Activated CD8-positive, alpha-beta memory T cell treated with anti-CD3 and anti-CD28 coated beads for 36 hours (primary cell): Measurements from ENCODE around the gene AFG3L2. TPM values are rescaled to one million over a fixed set of nuclear protein-coding genes. Genes with fewer than 3 reads are reported as not detected.
"Not testable (repeated sequence)": the region's sequence is repeated elsewhere in the genome, so short reads cannot be mapped to it uniquely, and the experiment has no call there.

Experiments
- CTCF ChIA-PET: fragments of 350-600 bp; sonication (Branson Sonifier 250); formaldehyde crosslinking; loops from one replicate; lab custom pipeline; 2021; ENCODE audit warnings: antibody characterized with exemption; lab: Charles Lee
- POLR2A ChIA-PET: fragments of 350-600 bp; sonication (Branson Sonifier 250); formaldehyde crosslinking; loops from one replicate; lab custom pipeline; 2021; ENCODE audit warnings: antibody characterized with exemption; lab: Charles Lee
- total RNA-seq, 2 experiments: library from RNA; stranded (reverse); gene quantifications; one replicate each; pipeline ENCODE4 v1.2.3, GENCODE V29; 2021

The AFG3L2 gene
- 10 to 100 TPM; 77.1 to 79.0 TPM for total RNA-seq

DNA sequence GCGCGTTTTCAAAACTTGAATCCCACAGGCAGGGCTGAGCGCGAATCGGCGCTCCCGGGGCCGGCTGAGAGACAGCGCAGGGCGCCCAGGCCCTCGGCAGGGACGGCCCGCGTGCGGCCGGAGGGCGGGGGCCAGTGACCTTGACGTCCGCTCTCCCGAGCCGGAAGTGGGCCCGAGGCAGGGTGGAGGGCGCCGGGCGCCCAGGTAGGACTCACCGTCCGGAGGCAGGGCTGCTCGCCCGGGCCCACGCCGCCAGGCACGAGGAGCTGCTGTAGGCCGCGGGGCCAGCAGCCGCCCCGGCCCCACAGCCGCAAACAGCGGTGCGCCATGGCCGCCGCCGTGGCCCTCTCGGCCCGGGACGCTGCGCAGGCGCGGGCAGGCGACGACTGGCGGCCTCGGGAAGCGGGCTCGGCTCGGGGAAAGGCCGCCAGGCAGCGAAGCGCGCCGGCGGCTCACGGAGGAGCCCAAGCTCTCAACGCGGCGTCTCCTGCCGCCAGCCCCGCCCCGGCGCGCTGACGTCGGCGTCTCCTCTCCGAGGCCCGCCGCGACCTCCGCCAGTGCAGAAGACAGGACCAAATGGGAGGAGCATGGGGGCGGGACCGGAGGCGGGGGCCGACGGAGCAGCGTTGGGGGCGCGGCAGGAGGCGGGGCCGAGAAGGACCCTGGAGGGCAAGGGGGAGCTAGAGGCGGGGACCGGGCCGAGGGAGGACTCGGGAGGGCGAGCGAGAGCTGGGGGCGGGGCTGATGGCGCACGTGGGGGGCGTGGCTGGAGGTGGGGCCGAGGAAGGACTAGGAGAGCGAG lies at the start of gene AFG3L2:
TSS of gene AFG3L2 (minus strand) at position 474 of the 802 bp plus-strand sequence. CDS start at position 329, 145 bp downstream.
- CTCF ChIA-PET = interaction anchor here (0.5 to 1.0 kb wide), 4 partner anchors 14 to 326 kb away, joined by 3 to 5 read pairs (median 4); partner anchors contain the start of genes CEP76, PRELID3A and PSMG2
- POLR2A ChIA-PET = interaction anchor here (0.6 to 2.0 kb wide), 12 partner anchors 9 to 1196 kb away, joined by 3 to 12 read pairs (median 4); partner anchors contain the start of genes CEP192, CEP76, IMPA2 and PRELID3A

- CTCF ChIA-PET = no interaction called here
- POLR2A ChIA-PET = no interaction called here
These were observed 47.2 kb upstream of the AFG3L2 start for GRCh38 chr18:12424252-12424651.

DNA sequence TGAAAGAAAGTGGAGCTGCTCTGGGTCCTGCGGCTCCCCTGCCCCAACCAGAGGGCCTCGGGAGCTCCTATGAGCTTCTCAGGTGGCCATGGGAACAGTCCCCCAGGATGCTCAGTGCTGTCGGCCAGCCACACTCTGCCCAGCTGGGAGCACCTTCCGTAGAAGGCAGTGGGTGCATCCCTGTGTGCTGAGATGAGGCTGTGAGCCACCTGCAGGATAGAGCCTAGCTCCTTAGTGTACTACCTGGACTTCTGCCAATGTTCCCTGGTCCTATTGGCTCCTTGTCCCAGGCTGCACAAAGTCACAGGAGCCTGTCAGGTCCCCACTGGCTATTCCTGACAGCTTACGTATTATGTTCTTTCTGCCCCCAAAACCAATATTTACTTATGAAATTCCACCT lies 46.8 kb upstream of the AFG3L2 start:
- CTCF ChIA-PET = no interaction called here
- POLR2A ChIA-PET = no interaction called here

GRCh38 chr18:12423393-12423792 lies 46.4 kb upstream of the AFG3L2 start:
- ChIA-PET POLR2A (no interaction called here), CTCF (no interaction called here)

- ChIA-PET POLR2A (no interaction called here), CTCF (no interaction called here)
These were observed 45.9 kb upstream of the AFG3L2 start for GRCh38 chr18:12422936-12423335.

DNA sequence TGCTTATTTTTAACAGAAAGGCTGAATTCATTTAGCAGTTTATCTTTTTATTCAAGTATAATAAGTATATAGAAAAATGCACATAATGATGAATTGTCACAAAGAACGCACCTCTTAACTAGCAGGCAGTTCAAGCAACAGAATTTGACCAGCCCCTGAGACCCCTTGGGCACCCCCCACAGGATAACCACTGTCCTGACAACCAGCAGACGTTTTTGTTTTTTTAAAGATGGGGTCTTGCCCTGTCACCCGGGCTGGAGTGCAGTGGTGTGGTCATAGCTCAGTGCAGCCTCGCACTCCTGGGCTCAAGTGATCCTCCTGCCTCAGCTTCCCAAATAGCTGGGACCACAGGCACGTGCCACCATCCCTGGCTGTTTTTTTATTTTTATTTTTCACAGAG lies 44.7 kb upstream of the AFG3L2 start:
- CTCF ChIA-PET = no interaction called here
- POLR2A ChIA-PET = no interaction called here

GRCh38 chr18:12420821-12421421 lies 43.9 kb upstream of the AFG3L2 start:
- ChIA-PET POLR2A (interaction anchor here (1.9 kb wide), 1 partner anchor 44 kb away, joined by 6 read pairs; the partner anchor contains the start of gene AFG3L2), CTCF (interaction anchor here (0.6 kb wide), 1 partner anchor 16 kb away, joined by 3 read pairs; no protein-coding TSS in a partner anchor)

DNA sequence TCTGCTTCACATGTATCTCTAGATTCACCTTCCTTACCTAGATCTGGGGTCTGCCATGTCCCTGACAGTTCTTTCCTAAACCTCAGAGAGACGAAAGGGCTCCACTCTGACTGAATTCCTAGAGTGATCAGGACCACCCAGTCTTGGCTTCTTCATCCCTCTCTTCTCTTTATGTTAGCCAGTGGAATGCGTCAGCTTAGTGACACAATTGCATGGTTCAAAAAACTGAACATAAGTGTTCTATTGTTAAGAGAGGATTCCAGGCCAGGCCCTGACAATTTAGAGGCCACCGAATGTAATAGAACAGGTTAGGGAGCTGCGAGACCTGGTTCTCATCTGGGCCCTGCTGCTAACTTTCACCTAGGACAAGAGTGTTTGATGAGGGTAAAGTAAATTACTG lies 40.7 kb upstream of the AFG3L2 start:
- CTCF ChIA-PET = no interaction called here
- POLR2A ChIA-PET = interaction anchor here (0.6 kb wide), 1 partner anchor 48 kb away, joined by 6 read pairs; no protein-coding TSS in a partner anchor

- POLR2A ChIA-PET = no interaction called here
- CTCF ChIA-PET = no interaction called here
These were observed 39.2 kb upstream of the AFG3L2 start for GRCh38 chr18:12416098-12416729.

DNA sequence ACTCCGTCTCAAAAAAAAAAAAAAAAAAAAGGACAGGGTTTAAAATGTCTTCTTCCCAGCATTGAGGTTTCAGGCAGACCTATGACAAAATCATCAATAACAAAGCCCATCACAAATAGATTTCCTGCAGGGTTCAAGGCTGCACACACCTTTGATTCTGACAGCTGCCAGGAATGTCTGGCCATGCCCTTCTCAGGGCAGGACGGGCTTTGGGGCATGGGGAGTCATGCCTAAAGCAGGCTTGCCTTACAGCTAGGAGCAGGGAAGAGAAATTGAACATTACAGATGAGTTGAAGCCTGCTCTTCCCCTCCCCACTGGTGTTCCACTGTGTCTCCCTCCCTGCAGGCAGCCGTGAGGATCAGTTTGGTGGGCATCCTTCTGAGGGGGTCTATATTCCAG lies 34.4 kb upstream of the AFG3L2 start:
- ChIA-PET CTCF (interaction anchor here (0.7 kb wide), 1 partner anchor 34 kb away, joined by 5 read pairs; the partner anchor contains the start of gene AFG3L2), POLR2A (no interaction called here)

DNA sequence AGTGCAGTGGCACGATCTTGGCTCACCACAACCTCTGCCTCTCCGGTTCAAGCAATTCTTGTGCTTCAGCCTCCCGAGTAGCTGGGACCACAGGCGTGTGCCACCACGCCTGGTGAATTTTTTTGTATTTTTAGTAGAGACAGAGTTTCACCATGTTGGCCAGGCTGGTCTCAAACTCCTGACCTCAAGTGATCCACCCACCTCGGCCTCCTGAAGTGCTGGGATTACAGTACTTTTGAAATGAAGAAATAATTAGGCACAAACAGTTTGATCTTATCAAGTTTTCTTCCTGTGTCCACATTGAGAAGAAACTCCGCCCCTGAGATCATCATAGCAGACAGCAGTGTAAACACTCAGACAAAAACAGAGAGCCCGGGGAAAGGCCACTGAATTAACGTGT lies 33.7 kb upstream of the AFG3L2 start:
- POLR2A ChIA-PET, CTCF ChIA-PET: not testable (repeated sequence)

GRCh38 chr18:12410081-12410481 lies 33.1 kb upstream of the AFG3L2 start:
- POLR2A ChIA-PET = no interaction called here
- CTCF ChIA-PET = no interaction called here

GRCh38 chr18:12409469-12409868 lies 32.4 kb upstream of the AFG3L2 start:
- ChIA-PET POLR2A (no interaction called here), CTCF (no interaction called here)

DNA sequence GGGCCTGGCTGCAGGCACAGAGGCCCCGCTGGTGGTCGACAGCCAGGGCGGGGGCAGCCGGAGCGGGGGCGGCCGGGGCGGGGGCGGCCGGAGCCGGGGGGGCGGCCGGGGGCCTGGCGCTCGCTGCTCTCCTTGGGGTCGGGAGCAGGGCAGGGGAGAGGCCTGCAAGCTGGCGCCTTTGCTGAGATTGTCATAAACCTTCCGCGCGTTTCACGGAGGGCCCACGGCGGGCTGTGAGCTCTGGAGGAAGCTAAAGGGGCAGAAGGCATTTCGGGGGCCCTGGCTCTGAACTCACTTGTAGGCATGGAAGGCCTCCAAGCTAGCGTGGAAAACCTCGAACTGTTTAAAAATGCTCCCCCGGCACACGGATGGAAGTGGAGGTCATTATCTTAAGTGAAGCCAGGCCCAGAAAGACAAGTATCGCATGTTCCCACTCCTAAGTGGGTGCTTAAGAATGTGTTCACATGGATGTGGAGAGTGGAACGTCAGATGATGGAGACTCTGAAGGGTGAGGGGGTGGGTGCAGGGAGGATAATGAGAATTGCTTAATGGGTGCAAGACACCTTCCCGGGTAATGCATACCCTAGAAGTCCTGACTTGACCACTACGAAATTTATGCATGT lies 31.3 kb upstream of the AFG3L2 start:
- POLR2A ChIA-PET = interaction anchor here (0.6 to 1.6 kb wide), 5 partner anchors 31 to 476 kb away, joined by 3 to 8 read pairs (median 4); partner anchors contain the start of genes AFG3L2, CEP76 and PTPN2

GRCh38 chr18:12406371-12407111 lies 29.5 kb upstream of the AFG3L2 start:
- ChIA-PET CTCF (interaction anchor here (0.9 to 1.3 kb wide), 3 partner anchors 12 to 15 kb away, joined by 3 to 5 read pairs (median 4); no protein-coding TSS in a partner anchor), POLR2A (no interaction called here)

More for the DNA sequence above, 31.3 kb upstream of the AFG3L2 start:
- CTCF ChIA-PET = interaction anchor here (0.8 to 1.1 kb wide), 2 partner anchors 9 to 31 kb away, joined by 3 to 4 read pairs; partner anchors contain the start of gene AFG3L2

DNA sequence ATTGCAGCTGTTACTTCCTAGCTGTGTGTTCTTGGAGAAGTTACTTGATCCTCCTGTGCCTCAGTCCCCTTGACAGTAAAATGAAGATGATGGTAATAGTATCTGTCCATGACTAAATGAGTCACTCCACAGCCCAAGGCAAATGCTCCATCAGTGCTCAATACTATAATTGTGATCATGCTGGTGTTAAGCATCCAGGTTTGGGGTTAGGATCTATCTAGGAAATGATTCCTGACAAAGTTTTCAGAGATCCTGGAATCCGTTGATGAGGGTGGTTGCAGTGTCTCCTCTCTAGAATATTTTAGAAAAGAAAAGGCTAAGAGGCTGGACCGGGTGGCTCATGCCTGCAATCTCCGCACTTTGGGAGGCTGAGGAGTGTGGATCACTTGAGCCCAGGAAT lies 28.0 kb upstream of the AFG3L2 start:
- ChIA-PET CTCF (interaction anchor here (0.7 to 0.9 kb wide), 2 partner anchors 15 to 254 kb away, joined by 3 read pairs; no protein-coding TSS in a partner anchor), POLR2A (no interaction called here)

- CTCF ChIA-PET = no interaction called here
- POLR2A ChIA-PET = no interaction called here
These were observed 26.8 kb upstream of the AFG3L2 start for GRCh38 chr18:12403601-12404506.
